Retinal pigment epithelial cell (primary cell): Measurements from ENCODE around the gene HDAC9.
A peak's percentile ranks its signal among the peaks of the same experiment; 100 is the strongest.

Source experiments
- DNase-seq: peaks from one replicate; pipeline ENCODE4 v3.0.0-alpha.2; 2010; ENCODE audit warnings: low read depth
- H3K4me3 ChIP-seq: 2 replicates; pipeline ENCODE4 v1.5.1; 2011; ENCODE audit warnings: mild to moderate bottlenecking, low read length, control low read depth, moderate library complexity
- TF ChIP-seq, protein P1 (sequence below): conservative IDR thresholded peaks from 2 replicates; pipeline ENCODE4 v1.5.1; 2011; ENCODE audit warnings: low read depth, low read length, control low read depth, inconsistent platforms

HDAC9 gene

GRCh38 chr7:18648849-18649758, 153.6 kb downstream of the HDAC9 start:
- TF ChIP-seq, protein P1, sequence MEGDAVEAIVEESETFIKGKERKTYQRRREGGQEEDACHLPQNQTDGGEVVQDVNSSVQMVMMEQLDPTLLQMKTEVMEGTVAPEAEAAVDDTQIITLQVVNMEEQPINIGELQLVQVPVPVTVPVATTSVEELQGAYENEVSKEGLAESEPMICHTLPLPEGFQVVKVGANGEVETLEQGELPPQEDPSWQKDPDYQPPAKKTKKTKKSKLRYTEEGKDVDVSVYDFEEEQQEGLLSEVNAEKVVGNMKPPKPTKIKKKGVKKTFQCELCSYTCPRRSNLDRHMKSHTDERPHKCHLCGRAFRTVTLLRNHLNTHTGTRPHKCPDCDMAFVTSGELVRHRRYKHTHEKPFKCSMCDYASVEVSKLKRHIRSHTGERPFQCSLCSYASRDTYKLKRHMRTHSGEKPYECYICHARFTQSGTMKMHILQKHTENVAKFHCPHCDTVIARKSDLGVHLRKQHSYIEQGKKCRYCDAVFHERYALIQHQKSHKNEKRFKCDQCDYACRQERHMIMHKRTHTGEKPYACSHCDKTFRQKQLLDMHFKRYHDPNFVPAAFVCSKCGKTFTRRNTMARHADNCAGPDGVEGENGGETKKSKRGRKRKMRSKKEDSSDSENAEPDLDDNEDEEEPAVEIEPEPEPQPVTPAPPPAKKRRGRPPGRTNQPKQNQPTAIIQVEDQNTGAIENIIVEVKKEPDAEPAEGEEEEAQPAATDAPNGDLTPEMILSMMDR, result no peak
- DNase-seq, result no peak
- H3K4me3 ChIP-seq, result no peak overlapping the region

DNA sequence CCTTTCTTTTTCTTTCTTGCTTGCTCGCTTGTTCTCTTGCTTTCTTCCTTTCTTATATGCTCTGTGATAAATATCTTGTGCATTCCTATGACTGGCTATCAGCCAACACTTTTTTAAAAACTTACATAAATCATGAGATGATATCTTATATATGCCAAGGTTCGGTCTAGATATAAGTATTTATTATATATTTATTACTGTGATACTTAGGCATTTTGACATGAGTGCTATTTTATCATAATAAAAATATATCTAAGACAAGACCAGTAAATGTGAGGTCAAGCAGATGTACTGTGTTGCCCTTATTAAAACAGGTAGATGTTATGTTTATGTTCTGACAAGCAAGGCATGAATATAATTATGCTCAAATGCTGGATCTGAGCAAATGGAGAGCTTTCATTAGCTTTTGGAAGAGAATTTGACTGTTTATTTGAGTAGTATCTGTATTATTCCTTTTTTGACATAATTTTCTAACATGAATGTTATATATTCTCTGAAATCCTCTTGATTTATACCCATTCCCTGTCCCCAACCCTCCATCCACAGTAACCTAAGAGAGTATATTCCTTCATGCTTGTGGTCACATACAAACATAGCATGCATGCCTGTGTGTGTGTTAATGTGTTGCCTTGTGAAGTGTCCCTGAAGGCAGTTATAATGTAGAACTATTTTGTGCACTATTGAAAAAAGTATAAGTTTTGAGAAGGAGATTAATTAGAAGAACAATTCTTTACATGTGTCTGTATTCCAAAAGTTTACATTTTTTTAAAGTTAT, 158.0 kb downstream of the HDAC9 start:
- no peak for DNase-seq
- H3K4me3 ChIP-seq, result no peak overlapping the region
- TF ChIP-seq, protein P1, result no peak

- DNase-seq, result no peak
- no peak overlapping the region for H3K4me3 ChIP-seq
- TF ChIP-seq, protein P1, result no peak
These were observed 159.2 kb downstream of the HDAC9 start for GRCh38 chr7:18654709-18655108.

DNA sequence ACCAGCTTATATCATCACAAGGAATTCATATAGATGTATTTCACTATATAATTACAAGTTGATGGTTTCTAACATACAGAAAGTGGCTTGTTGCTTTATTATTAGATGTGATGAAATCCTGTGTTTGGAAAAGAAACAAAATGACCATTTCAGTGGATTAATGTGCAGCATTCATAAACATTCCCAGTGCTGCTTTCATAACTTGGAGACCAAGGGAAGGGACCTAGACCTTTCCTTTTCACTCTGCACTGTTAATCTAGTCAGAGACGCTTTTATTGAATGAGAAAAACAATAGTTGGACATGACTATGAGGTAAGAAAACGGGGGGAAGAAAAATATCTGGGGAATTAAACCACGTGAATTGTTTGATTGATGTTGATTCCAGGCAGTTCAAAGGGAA, 160.0 kb downstream of the HDAC9 start:
- TF ChIP-seq, protein P1, result no peak
- DNase-seq, result peak; percentile 5
- no peak overlapping the region for H3K4me3 ChIP-seq

GRCh38 chr7:18655912-18656311, 160.4 kb downstream of the HDAC9 start:
- DNase-seq, result no peak
- H3K4me3 ChIP-seq, result no peak overlapping the region
- TF ChIP-seq, protein P1, result no peak

DNA sequence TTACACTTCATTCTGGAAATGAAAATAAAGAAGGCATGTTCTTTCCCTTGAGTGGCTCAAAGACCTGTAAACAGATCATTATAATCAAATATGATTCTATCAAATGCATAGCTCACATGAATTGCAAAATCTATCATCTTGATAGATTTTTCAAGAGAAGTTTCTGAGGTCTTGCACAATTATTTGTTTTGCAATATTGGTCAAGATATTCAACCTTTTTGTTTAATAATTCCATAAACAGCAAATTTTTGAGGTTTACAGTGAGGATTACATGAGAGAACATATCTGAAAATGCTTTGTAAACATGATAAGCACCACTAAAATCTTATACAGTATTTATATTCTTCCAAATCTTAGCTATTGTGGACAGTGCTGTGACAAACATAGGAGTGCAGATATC, 160.8 kb downstream of the HDAC9 start:
- DNase-seq, result no peak
- TF ChIP-seq, protein P1, result no peak
- no peak overlapping the region for H3K4me3 ChIP-seq
